ENCODE results near the gene SAGE1. TPM values are rescaled to one million over a fixed set of nuclear protein-coding genes. Genes with fewer than 3 reads are reported as not detected.

SAGE1 gene
- total and polyA plus RNA-seq, 9 of the 15 experiments (the other 6 are each of a cell fraction or from before 2014, with no cell fraction given): 14.6 to 79.2 (median 29.3) TPM

GRCh38 chrX:135893294-135893817 is at the start of gene SAGE1, which contains the start of gene CT45A10 (continued):
- TF ChIP-seq, protein P1, sequence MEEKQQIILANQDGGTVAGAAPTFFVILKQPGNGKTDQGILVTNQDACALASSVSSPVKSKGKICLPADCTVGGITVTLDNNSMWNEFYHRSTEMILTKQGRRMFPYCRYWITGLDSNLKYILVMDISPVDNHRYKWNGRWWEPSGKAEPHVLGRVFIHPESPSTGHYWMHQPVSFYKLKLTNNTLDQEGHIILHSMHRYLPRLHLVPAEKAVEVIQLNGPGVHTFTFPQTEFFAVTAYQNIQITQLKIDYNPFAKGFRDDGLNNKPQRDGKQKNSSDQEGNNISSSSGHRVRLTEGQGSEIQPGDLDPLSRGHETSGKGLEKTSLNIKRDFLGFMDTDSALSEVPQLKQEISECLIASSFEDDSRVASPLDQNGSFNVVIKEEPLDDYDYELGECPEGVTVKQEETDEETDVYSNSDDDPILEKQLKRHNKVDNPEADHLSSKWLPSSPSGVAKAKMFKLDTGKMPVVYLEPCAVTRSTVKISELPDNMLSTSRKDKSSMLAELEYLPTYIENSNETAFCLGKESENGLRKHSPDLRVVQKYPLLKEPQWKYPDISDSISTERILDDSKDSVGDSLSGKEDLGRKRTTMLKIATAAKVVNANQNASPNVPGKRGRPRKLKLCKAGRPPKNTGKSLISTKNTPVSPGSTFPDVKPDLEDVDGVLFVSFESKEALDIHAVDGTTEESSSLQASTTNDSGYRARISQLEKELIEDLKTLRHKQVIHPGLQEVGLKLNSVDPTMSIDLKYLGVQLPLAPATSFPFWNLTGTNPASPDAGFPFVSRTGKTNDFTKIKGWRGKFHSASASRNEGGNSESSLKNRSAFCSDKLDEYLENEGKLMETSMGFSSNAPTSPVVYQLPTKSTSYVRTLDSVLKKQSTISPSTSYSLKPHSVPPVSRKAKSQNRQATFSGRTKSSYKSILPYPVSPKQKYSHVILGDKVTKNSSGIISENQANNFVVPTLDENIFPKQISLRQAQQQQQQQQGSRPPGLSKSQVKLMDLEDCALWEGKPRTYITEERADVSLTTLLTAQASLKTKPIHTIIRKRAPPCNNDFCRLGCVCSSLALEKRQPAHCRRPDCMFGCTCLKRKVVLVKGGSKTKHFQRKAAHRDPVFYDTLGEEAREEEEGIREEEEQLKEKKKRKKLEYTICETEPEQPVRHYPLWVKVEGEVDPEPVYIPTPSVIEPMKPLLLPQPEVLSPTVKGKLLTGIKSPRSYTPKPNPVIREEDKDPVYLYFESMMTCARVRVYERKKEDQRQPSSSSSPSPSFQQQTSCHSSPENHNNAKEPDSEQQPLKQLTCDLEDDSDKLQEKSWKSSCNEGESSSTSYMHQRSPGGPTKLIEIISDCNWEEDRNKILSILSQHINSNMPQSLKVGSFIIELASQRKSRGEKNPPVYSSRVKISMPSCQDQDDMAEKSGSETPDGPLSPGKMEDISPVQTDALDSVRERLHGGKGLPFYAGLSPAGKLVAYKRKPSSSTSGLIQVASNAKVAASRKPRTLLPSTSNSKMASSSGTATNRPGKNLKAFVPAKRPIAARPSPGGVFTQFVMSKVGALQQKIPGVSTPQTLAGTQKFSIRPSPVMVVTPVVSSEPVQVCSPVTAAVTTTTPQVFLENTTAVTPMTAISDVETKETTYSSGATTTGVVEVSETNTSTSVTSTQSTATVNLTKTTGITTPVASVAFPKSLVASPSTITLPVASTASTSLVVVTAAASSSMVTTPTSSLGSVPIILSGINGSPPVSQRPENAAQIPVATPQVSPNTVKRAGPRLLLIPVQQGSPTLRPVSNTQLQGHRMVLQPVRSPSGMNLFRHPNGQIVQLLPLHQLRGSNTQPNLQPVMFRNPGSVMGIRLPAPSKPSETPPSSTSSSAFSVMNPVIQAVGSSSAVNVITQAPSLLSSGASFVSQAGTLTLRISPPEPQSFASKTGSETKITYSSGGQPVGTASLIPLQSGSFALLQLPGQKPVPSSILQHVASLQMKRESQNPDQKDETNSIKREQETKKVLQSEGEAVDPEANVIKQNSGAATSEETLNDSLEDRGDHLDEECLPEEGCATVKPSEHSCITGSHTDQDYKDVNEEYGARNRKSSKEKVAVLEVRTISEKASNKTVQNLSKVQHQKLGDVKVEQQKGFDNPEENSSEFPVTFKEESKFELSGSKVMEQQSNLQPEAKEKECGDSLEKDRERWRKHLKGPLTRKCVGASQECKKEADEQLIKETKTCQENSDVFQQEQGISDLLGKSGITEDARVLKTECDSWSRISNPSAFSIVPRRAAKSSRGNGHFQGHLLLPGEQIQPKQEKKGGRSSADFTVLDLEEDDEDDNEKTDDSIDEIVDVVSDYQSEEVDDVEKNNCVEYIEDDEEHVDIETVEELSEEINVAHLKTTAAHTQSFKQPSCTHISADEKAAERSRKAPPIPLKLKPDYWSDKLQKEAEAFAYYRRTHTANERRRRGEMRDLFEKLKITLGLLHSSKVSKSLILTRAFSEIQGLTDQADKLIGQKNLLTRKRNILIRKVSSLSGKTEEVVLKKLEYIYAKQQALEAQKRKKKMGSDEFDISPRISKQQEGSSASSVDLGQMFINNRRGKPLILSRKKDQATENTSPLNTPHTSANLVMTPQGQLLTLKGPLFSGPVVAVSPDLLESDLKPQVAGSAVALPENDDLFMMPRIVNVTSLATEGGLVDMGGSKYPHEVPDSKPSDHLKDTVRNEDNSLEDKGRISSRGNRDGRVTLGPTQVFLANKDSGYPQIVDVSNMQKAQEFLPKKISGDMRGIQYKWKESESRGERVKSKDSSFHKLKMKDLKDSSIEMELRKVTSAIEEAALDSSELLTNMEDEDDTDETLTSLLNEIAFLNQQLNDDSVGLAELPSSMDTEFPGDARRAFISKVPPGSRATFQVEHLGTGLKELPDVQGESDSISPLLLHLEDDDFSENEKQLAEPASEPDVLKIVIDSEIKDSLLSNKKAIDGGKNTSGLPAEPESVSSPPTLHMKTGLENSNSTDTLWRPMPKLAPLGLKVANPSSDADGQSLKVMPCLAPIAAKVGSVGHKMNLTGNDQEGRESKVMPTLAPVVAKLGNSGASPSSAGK (IDR thresholded peaks at IDR 0.05): peak; percentile 31; the same call in 1 of the 2 replicates
- TF ChIP-seq, protein P2, sequence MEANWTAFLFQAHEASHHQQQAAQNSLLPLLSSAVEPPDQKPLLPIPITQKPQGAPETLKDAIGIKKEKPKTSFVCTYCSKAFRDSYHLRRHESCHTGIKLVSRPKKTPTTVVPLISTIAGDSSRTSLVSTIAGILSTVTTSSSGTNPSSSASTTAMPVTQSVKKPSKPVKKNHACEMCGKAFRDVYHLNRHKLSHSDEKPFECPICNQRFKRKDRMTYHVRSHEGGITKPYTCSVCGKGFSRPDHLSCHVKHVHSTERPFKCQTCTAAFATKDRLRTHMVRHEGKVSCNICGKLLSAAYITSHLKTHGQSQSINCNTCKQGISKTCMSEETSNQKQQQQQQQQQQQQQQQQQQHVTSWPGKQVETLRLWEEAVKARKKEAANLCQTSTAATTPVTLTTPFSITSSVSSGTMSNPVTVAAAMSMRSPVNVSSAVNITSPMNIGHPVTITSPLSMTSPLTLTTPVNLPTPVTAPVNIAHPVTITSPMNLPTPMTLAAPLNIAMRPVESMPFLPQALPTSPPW (CRISPR knock-in tag; IDR thresholded peaks at IDR 0.05): peak; percentile 62; the same call in 1 of the 2 replicates
- TF ChIP-seq GABPA (tag; conservative IDR thresholded peaks at IDR 0.05; ENCODE audit: low read depth) (peak; percentile 73), RB1 (IDR thresholded peaks at IDR 0.05; ENCODE audit: low read depth) (peak; percentile 75), CHD1 (IDR thresholded peaks at IDR 0.05; ENCODE audit: low read length) (no peak), OTX1 (CRISPR knock-in tag; IDR thresholded peaks at IDR 0.05) (no peak), PKNOX1 (IDR thresholded peaks at IDR 0.05) (peak; percentile 5; the same call in 1 of the 2 replicates), ZBTB17 (CRISPR knock-in tag; IDR thresholded peaks at IDR 0.05) (no peak), SLC30A9 (CRISPR knock-in tag; IDR thresholded peaks at IDR 0.05) (no peak)
- TF ChIP-seq, protein P3, sequence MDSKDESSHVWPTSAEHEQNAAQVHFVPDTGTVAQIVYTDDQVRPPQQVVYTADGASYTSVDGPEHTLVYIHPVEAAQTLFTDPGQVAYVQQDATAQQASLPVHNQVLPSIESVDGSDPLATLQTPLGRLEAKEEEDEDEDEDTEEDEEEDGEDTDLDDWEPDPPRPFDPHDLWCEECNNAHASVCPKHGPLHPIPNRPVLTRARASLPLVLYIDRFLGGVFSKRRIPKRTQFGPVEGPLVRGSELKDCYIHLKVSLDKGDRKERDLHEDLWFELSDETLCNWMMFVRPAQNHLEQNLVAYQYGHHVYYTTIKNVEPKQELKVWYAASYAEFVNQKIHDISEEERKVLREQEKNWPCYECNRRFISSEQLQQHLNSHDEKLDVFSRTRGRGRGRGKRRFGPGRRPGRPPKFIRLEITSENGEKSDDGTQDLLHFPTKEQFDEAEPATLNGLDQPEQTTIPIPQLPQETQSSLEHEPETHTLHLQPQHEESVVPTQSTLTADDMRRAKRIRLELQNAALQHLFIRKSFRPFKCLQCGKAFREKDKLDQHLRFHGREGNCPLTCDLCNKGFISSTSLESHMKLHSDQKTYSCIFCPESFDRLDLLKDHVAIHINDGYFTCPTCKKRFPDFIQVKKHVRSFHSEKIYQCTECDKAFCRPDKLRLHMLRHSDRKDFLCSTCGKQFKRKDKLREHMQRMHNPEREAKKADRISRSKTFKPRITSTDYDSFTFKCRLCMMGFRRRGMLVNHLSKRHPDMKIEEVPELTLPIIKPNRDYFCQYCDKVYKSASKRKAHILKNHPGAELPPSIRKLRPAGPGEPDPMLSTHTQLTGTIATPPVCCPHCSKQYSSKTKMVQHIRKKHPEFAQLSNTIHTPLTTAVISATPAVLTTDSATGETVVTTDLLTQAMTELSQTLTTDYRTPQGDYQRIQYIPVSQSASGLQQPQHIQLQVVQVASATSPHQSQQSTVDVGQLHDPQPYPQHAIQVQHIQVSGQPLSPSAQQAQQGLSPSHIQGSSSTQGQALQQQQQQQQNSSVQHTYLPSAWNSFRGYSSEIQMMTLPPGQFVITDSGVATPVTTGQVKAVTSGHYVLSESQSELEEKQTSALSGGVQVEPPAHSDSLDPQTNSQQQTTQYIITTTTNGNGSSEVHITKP (IDR thresholded peaks at IDR 0.05; ENCODE audit: partially characterized antibody): peak; percentile 38
